Left ventricle myocardium superior (tissue), 1 donor: ENCODE measurements around the gene HAUS8. TPM values are rescaled to one million over a fixed set of nuclear protein-coding genes. Genes with fewer than 3 reads are reported as not detected.
A peak's percentile ranks its signal among the peaks of the same experiment; 100 is the strongest.
"Not testable (repeated sequence)": the region's sequence is repeated elsewhere in the genome, so short reads cannot be mapped to it uniquely, and the experiment has no call there.

ENCODE experiments used
- ATAC-seq: fragments of 200-7000 bp; cut with Tn5 transposase; one replicate; pipeline ENCODE4 v1.9.1; 2020; ENCODE audit warnings: mild to moderate bottlenecking, moderate library complexity
- DNase-seq: peaks from one replicate; pipeline ENCODE4 v3.0.0-alpha.2; 2020
- intact Hi-C: fragments of 100-400 bp; cut with micrococcal nuclease; formaldehyde crosslinking; loops from one replicate; pipeline ENCODE4 v1.11.0; 2022
- total RNA-seq: library from RNA; stranded (reverse); fragmentation: NEBNext Ultra II Directional; extraction: Animal tissue kit (Norgen Biotek cat#: 25700); gene quantifications from one replicate; pipeline ENCODE4 v1.2.1, GENCODE V29; 2021
- donor health status: DM: no; HTN: yes; CAD: no; lungs with severe emphysema.

Gene HAUS8
- total RNA-seq, 1 donor from 2014 or later = 6.1 TPM

DNA sequence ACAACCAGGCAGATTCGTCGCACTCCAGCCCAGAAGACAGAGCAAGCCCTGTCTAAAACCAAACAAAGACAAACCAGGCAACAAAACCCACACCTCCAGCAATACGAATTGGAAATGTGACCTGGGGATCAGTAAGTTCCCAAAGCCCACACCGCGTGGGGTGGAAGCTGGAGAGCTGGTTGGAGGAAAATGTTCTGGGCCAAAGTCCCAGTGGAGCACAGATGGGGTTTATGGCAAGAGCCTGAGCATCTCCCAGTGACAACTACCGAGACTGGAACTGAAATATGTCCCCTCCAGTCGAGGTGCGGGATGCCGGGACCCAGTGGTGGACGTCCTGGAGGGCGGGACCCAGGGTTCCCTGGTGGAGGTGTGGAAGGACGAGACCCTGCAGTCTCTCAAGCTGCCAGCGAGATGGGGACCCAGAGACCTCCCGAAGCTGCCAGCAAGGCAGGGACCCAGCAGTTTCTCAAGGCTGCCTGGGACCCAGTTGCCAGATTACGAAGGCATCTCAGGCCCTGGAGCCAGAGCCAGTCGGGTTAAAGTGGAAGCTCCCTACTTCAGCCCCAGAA is 26.3 kb downstream of the HAUS8 start:
- intact Hi-C loops = no loop called here
- DNase-seq (no peak), ATAC-seq (no peak)

DNA sequence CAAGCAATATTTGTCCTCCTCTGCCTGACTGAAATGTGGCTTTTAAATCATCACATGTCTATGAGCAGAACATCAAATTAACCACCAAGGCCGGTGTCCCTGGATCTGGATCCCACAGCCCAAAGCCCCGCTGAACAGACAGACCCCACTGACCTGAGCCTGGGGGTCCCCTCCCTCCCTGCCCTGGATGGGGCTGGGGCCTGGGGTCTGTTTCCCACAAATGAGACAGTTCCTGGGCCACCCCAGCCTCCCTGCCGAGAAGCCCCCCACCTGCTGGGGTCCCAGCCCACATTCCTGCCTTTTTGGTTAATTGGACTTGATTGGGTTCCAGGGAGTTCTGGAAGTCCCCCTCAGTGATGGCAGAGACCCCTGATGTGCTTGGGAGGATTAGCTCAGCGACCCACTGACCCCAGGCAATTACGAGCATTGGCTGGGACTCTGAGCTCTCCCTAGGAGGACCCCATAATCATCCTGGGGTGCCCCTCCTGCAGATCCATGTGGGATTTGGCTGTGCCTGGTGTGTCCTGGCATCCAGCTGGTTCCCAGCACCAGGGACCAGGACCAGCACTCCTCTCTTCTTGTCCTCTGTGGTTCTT is 29.2 kb downstream of the HAUS8 start:
- intact Hi-C loops = no loop called here
- ATAC-seq (no peak), DNase-seq (no peak)

DNA sequence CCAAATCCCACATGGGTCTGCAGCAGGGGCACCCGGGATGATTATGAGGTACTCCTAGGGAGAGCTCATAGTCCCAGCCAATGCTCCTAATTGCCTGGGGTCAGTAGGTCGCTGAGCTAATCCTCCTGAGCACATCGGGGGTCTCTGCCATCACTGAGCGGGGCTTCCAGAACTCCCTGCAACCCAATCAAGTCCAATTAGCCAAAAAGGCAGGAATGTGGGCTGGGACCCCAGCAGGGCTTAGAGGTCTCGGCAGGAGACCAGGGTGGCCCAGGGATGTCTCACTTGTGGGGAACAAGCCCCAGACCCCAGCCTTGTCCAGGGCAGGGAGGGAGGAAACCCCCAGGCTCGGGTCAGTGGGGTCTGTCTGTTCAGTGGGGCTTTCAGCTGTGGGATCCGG is 31.5 kb downstream of the HAUS8 start:
- DNase-seq (no peak), ATAC-seq (no peak)
- intact Hi-C loops = no loop called here

DNA sequence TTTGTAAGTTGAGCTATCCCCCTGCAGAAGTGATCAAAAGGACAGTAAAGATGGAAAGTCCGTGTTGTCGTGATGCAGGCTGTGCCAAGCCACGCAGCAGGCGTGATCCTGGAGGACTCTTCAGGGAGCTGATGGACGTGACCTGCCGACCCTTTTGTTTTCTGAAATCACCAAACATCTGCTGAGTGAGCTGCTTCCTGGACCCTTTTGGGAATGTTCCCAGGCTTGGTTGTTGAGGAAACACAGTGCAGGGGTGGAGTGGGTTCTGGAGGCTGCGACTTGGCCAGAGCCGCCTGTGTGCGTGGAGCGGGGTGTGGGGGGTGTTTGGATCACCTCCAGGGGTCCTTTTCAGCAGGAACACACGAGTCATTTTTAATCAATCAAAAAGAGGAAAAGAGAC is 33.3 kb downstream of the HAUS8 start:
- DNase-seq (peak; percentile 42), ATAC-seq (peak; percentile 88)
- intact Hi-C loops = no loop called here

DNA sequence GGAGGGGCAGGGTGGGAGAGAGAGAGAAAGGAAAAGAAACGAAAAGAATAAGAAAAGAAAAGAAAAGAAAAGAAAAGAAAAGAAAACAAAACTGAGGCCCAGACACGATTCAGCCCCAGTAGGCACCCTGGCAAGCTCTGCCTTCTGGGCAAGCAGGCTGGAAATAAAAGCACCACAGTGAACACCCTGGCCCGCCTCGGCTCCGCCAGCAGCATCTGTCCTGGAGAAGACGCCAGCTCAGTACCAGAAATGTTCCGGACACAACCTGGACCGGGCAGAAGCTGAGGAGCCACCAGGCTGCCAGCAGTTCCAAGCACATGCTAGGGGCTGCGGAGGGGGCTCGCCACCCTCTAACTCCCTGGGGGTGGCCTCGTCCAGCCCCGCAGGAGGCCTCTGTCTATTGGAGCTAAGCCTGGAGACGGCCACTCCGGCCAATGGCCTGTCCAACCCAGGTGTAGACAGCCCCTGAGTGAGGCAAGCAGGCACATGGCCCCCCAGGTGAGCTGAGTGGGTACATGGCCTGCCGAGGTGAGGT is 37.2 kb downstream of the HAUS8 start:
- intact Hi-C loops = no loop called here
- no peak for ATAC-seq
- DNase-seq = no peak

DNA sequence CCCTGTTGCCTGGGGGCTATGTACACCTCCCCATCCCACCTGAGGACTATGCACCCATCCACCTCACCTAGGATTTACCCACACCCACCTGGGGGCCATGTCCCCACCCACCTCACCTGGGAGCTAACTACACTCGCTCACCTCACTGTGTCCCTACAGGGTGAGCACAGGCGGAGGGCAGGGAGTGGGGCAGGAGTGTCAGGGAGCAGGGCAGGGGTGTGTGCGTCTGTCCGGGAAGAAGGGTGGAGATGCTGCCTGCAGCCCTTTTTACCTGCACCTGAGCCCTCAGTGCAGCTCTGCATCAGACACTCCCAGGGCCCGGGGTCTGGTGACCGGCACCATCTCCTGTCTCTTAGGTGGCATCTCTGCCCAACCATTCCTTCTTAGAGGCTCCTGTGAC is 38.1 kb downstream of the HAUS8 start:
- intact Hi-C loops = no loop called here
- ATAC-seq = no peak
- DNase-seq = no peak

DNA sequence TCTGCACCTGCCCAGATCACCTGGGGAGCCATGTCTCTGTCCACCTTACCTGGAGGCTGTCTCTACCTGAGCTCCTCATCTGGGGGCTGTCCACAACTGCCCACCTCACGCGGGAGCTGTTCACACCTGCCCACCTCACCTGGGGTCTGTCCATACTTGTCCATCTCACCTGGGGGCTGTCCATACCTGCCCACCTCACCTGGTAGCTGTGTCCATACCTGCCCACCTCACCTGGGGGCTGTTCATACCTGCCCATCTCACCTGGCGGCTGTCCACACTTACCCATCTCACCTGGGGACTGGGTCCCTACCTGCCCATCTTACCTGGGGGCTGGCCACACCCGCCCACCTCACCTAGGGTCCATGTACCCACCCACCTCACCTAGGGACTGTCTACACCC is 38.6 kb downstream of the HAUS8 start:
- intact Hi-C loops = no loop called here

DNA sequence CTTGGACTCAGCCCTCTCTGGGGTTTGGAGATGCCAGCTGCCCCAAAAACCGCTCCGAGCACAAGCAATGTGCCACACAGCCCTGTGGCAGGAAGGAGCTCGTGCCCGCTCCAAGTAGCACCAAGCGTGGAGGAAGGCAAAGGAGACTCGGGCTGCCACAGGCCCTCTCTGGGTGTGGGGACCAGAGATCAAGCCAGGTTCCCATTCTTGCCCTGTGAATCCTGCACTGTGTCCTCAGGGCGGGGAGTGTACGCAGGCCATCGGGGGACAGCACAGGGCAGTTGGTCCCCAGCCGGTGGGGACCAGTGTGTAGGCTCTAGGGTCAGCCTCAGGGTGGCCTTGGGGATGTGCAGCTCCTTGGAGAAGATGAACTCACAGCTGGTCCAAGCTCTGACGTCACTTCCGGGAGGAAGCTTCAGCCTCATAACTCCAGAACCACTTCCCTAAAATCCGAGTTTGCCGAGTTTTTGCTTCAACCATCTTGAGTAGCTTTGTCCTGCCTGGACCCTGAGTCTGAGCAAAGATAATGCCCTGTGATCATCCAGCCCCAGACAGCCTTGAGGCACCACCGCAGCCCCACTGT is 39.3 kb downstream of the HAUS8 start:
- ATAC-seq = no peak

More for the DNA sequence above, 38.6 kb downstream of the HAUS8 start:
- DNase-seq = no peak
- ATAC-seq = no peak

DNA sequence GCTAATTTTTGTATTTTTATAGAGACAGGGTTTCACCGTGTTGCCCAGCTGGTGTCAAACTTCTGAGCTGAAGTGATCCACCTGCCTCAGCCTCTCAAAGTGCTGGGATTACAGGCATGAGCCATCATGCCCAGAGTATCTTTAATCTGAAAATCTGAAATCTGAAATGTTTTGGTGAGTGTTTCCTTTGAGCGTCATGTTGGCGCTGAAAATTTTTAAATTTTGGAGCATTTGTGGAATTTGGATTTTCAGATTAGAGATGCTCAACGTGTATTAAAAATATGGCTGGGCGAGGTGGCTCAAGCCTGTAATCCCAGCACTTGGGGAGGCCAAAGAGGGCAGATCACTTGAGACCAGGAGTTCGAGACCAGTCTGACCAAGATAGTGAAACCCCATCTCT is 43.5 kb downstream of the HAUS8 start:
- intact Hi-C loops = no loop called here
- DNase-seq (no peak), ATAC-seq (no peak)

More for the DNA sequence above, 39.3 kb downstream of the HAUS8 start:
- no peak for DNase-seq
- intact Hi-C loops = no loop called here

DNA sequence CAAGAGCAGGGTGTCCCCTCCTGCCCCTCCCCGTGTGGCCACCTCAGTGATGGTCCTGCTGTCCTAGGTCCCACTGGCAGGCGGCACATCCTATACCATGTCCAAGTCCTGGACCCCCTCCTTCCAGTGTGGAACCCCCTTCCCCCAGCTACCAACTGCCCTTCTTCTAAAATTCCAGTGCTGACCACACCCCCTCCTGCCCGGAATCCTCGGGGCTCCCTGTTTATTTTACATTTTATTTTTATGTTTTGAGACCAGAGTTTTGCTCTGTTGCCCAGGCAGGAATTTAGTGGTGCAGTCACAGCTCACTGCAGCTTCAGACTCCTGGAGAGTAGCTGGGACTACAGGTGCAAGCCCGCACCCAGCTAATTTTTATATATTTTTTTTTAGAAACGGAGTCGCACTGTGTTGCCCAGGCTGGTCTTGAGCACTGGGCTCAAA is 47.7 kb downstream of the HAUS8 start:
- intact Hi-C loops = no loop called here

DNA sequence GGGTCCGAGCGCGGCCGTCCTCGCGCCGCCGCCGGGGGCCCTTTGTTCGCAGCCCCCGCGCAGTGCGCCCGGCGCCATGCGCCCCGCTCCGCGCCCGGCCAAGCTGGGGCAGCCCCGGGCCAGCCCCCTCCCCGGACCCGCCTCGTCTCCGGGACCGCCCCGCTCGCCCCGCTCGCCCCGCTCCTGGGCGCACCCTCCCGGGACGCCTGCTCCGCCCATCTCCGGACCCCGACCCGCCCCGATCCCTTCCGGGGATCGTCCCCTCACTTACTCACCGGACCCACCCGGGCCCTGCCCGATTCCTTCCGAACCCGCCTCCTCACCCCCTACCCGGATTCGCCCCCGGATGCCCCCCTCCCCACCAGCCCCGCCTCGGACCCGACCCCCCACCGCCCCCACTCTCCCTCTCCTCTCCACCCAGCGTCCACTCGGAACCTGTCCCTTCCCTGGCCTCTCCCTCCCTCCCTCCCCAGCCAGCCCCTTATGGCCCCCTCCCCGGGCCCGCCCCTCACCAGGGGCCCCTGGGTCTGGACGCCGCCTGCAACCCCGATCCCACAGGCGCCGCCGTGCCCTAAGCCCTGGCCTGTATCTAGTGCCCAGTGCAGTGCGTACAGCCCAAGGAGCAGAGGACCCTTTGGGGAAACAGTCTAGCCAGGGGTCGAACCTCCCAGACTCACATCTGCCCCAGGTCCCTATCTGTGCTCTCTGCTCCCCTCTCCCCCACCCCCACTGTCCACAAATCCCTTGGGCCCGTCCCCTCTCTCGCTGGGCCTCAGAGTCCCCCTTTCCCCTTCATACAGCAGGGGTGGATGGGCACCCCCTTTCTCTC is 48.3 kb downstream of the HAUS8 start, which contains the start of gene CPAMD8:
CPAMD8 (minus strand) TSS at position 105 of the 829 bp plus-strand sequence. CDS start 168 bp downstream, outside the sequence.
- DNase-seq (no peak), ATAC-seq (peak; percentile 72)
- intact Hi-C loops = no loop called here

More for the DNA sequence above, 47.7 kb downstream of the HAUS8 start:
- ATAC-seq = no peak
- DNase-seq = no peak

DNA sequence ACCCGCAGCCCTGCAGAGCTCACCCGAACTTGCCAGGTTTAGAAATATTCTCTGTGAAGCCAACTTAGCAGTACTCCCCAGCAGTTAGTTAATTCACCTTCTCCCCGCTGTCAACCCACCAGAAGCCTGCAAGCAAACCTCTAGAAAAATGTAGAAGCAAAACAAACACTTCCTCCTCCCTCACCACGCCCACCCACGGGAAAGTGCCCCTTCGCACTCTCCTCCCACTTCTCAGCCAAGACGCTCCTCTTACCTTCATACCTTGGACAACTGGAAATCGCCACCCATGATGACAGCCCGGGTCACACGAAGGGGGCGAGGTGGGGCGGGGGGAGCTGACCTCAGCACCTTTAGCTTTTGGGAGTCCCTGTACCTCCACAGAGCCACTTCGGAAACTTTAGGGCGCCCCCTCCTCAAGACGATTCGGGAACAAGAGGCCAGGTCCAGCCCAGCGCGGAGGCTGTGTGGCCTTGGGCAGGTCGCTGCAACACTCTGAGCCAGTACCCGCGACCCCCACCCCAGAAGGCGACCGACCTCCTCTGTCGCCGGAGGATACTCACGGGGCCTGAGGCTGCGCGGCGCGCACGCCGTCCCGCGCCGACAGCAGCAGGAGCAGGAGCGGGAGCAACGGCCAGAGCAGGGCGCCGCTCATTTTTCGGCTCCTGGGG is 49.1 kb downstream of the HAUS8 start:
- no peak for DNase-seq
- no peak for ATAC-seq
- intact Hi-C loops = no loop called here

DNA sequence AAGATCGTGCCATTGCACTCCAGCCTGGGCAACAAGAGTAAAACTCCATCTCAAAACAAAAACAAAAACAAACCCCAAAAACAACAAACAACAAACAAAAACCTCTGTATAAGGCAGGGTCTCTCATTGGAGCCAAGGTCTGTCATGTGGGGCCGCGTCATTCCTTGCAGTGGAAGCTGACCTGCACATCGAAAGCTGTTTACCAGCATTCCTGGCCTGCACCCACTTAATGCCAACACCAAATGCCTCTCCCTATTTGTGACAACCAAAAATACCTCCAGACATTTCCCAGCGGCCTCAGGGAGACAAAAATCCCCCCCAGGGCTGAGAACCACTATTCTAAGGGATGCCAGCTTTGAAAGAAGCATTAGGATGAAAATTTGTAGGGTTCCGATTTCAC is 49.9 kb downstream of the HAUS8 start:
- intact Hi-C loops = no loop called here
- no peak for DNase-seq
- ATAC-seq = no peak

DNA sequence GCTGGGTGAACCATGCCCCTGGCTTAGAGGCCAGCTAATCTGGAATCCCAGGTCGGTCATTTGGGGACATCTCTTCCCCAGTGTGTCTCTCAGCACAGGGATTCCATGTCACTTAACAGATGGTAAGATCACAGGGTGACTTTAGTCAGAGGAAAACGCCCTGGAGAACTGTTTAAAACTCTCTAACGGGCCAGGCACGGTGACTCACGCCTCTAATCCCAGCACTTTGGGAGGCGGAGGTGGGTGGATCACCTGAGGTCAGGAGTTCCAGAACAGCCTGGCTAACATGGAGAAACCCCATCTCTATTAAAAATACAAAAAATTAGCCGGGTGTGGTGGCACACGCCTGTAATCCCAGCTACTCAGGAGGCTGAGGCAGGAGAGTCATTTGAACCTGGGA is 50.3 kb downstream of the HAUS8 start:
- not testable (repeated sequence) for ATAC-seq, DNase-seq

DNA sequence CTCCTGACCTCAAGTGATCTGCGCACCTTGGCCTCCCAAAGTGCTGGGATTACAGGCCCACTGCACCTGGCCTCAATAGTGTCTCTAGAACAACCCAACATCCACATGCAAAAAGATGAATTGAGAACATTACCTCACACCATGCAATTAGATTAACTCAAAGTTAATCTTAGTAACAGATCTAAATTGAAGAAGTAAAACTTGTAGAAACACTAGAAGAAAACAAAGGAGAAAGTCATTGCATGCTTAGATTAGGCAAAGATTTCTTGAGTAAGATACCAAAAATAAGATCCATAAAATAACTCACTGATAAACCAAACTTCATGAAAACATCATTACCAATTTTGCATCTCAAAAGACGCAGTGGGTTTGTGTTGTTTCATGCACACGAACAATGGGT is 51.4 kb downstream of the HAUS8 start:
- DNase-seq (no peak), ATAC-seq (no peak)
- intact Hi-C loops = no loop called here

More for the DNA sequence above, 50.3 kb downstream of the HAUS8 start:
- intact Hi-C loops = not testable (repeated sequence)

DNA sequence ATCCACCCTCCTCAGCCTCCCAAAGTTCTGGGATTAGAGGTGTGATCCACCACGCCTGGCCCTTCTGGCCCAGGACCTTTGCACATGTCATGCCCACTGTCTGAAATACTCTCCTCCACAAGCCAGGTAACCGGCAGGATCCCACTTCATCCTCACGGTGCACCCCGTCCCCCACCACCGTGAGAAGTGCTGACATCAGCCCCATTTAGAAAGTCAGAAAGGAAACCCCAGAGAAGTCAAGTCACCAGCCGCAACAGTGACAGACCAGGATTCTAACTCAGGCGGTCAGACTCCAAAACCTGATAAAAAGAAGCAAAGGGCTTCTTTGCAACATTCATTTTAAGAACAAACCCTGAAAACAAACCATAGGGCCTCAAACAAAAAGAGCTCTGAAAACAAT is 52.5 kb downstream of the HAUS8 start:
- no peak for DNase-seq
- no peak for ATAC-seq
- intact Hi-C loops = no loop called here

DNA sequence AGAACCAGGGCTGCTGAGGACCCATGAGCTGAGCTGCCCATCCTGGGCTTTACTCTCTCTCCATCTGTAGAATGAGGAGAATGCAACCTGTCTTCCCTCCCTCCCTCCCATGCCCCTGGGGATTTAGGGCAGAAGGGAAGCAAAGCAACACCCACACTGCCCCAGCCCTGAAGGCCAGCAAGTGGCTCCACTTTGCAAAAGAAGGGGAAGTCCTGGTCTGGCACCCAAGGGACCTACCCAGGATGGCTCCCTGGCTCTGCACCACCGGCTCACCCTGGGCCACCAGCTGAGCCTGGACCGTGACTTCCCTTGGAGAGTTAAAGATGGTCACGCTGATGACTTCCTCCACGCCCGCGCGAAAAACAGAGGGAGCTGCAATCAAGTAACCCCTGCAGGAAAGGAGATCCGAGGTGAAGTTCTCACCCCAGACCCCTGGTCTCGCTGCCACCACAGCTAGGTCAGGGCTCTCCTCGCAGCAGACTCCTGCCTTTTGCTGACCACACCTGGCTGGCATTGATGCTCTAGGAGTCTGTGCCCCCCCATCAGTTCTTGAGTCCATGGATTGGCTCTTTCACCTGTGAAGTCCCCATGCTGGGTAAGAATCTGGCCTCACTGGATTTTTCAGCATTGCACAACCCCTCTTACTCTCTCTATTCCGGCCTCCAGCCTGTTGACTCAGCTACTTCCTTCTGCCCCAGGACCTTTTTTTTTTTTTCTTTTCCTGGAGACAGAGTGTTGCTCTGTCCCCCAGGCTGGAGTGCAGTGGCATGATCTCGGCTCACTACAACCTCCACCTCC is 53.3 kb downstream of the HAUS8 start:
- intact Hi-C loops = no loop called here
- ATAC-seq (peak; percentile 63), DNase-seq (no peak)

DNA sequence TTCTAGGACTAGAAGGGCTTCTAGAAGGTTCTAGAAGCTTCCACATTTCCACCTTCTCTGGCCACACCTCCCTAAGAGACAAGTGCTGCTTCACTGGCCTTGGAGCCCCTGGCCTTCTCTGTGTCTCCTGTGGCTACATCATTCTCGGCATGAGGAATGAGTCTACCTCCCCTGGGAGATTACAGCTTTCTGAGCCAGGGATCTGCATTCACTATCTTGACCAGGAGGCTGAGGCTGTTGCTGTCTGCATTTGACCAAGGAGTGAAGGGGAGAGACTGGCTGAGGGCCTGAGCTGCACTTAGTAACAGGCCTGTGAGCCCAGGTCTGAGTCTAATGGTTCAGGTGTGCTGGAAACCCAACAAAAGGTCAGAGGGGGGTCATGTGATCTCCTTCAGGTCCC is 53.9 kb downstream of the HAUS8 start:
- ATAC-seq (no peak), DNase-seq (no peak)
- intact Hi-C loops = no loop called here
